Progenitor cell of endocrine pancreas (in vitro differentiated cells): Measurements from ENCODE around the gene PTGFRN. TPM values are rescaled to one million over a fixed set of nuclear protein-coding genes. Genes with fewer than 3 reads are reported as not detected.
A peak's percentile ranks its signal among the peaks of the same experiment; 100 is the strongest.

Experiments
- DNase-seq: peaks from one replicate; pipeline ENCODE4 v3.0.0; 2021; ENCODE audit warnings: low spot score; ENCODE audit not compliant: unreplicated experiment
- H3K27ac Mint-ChIP-seq: 2 replicates; pipeline ENCODE4 v1.8.0; 2021; ENCODE audit warnings: mild to moderate bottlenecking, moderate library complexity, mixed read lengths
- H3K27me3 Mint-ChIP-seq: 2 replicates; pipeline ENCODE4 v1.8.0; 2021; ENCODE audit warnings: mixed read lengths
- H3K36me3 Mint-ChIP-seq: 2 replicates; pipeline ENCODE4 v1.8.0; 2022; ENCODE audit warnings: mixed read lengths; ENCODE audit not compliant: insufficient read depth
- H3K4me1 Mint-ChIP-seq: 2 replicates; pipeline ENCODE4 v1.8.0; 2021; ENCODE audit warnings: low read depth, mixed read lengths
- H3K4me3 Mint-ChIP-seq: 2 replicates; pipeline ENCODE4 v1.8.0; 2021; ENCODE audit warnings: low read depth, mild to moderate bottlenecking, moderate library complexity, mixed read lengths
- H3K9me3 Mint-ChIP-seq: 2 replicates; pipeline ENCODE4 v1.8.0; 2021; ENCODE audit warnings: low read depth, mixed read lengths
- CTCF ChIP-seq: fragments of 200-600 bp; sonication (generic); IDR thresholded peaks from one replicate; pipeline ENCODE4 v1.5.0; 2021; ENCODE audit warnings: antibody characterized with exemption, mild to moderate bottlenecking; ENCODE audit not compliant: unreplicated experiment
- total RNA-seq: library from RNA; stranded (reverse); gene quantifications from 2 replicates; pipeline ENCODE4 v1.2.1, GENCODE V29; 2021

The PTGFRN gene
- total RNA-seq, 1 donor from 2014 or later: 42.9 TPM

GRCh38 chr1:116986421-116987255 lies 76.9 kb downstream of the PTGFRN start:
- peak overlapping the region; percentile 85 for H3K27ac Mint-ChIP-seq
- no peak for DNase-seq
- H3K36me3 Mint-ChIP-seq: peaks cover 25% of the 10 kb centered on the region
- no peaks in the 10 kb centered on the region for H3K27me3 Mint-ChIP-seq
- no peak for TF ChIP-seq CTCF
- H3K9me3 Mint-ChIP-seq: peaks cover 2% of the 10 kb centered on the region
- H3K4me3 Mint-ChIP-seq: no peak overlapping the region
- peaks cover 34% of the 10 kb centered on the region for H3K4me1 Mint-ChIP-seq

GRCh38 chr1:116987256-116987555 lies 77.5 kb downstream of the PTGFRN start:
- H3K27ac Mint-ChIP-seq: peak overlapping the region; percentile 85
- no peak overlapping the region for H3K4me3 Mint-ChIP-seq
- peaks cover 28% of the 10 kb centered on the region for H3K4me1 Mint-ChIP-seq
- peaks cover 4% of the 10 kb centered on the region for H3K9me3 Mint-ChIP-seq
- peaks cover 29% of the 10 kb centered on the region for H3K36me3 Mint-ChIP-seq
- H3K27me3 Mint-ChIP-seq: no peaks in the 10 kb centered on the region
- no peak for DNase-seq
- no peak for TF ChIP-seq CTCF

GRCh38 chr1:116988248-116988647 lies 78.5 kb downstream of the PTGFRN start:
- peaks cover 36% of the 10 kb centered on the region for H3K36me3 Mint-ChIP-seq
- H3K27ac Mint-ChIP-seq: peak overlapping the region; percentile 64

GRCh38 chr1:116988908-116989307 lies 79.2 kb downstream of the PTGFRN start:
- Mint-ChIP-seq H3K4me1 (peaks cover 21% of the 10 kb centered on the region), H3K27ac (peak overlapping the region; percentile 64), H3K4me3 (no peak overlapping the region), H3K9me3 (peaks cover 8% of the 10 kb centered on the region), H3K27me3 (no peaks in the 10 kb centered on the region), H3K36me3 (peaks cover 38% of the 10 kb centered on the region)
- no peak for TF ChIP-seq CTCF
- no peak for DNase-seq

More at GRCh38 chr1:116988248-116988647, 78.5 kb downstream of the PTGFRN start:
- TF ChIP-seq CTCF: no peak
- Mint-ChIP-seq H3K4me3 (no peak overlapping the region), H3K4me1 (peaks cover 21% of the 10 kb centered on the region), H3K9me3 (peaks cover 8% of the 10 kb centered on the region), H3K27me3 (no peaks in the 10 kb centered on the region)
- no peak for DNase-seq

GRCh38 chr1:116989835-116990234 lies 80.1 kb downstream of the PTGFRN start:
- H3K27ac Mint-ChIP-seq: no peak overlapping the region
- H3K4me1 Mint-ChIP-seq: peaks cover 21% of the 10 kb centered on the region
- TF ChIP-seq CTCF: no peak
- peaks cover 36% of the 10 kb centered on the region for H3K36me3 Mint-ChIP-seq
- no peaks in the 10 kb centered on the region for H3K27me3 Mint-ChIP-seq
- no peak overlapping the region for H3K4me3 Mint-ChIP-seq
- peaks cover 8% of the 10 kb centered on the region for H3K9me3 Mint-ChIP-seq
- no peak for DNase-seq
